CD4-positive, alpha-beta T cell (primary cell): ENCODE data around the gene PPP1R12B. TPM values are rescaled to one million over a fixed set of nuclear protein-coding genes. Genes with fewer than 3 reads are reported as not detected.
"Not testable (repeated sequence)": the region's sequence is repeated elsewhere in the genome, so short reads cannot be mapped to it uniquely, and the experiment has no call there.

ENCODE experiments used
- ATAC-seq: fragments of 200-7000 bp; cut with Tn5 transposase; one replicate; pipeline ENCODE4 v1.10.0; 2022; ENCODE audit warnings: mild to moderate bottlenecking; ENCODE audit not compliant: poor library complexity
- CTCF ChIA-PET: fragments of 350-600 bp; sonication (Branson Sonifier 250); formaldehyde crosslinking; loops from one replicate; lab custom pipeline; 2021; ENCODE audit warnings: antibody characterized with exemption, inconsistent platforms; lab: Charles Lee
- POLR2A ChIA-PET: fragments of 350-600 bp; sonication (Branson Sonifier 250); formaldehyde crosslinking; loops from one replicate; lab custom pipeline; 2021; ENCODE audit warnings: antibody characterized with exemption, inconsistent platforms; lab: Charles Lee
- DNase-seq, 14 experiments: peaks; one replicate each; pipeline ENCODE4 v3.0.0-alpha.2; 2013 to 2020; ENCODE audit warnings: mixed read lengths in 2 of 14
- H3K27ac ChIP-seq, 2 donors: one replicate each; pipeline versions ENCODE4 v1.5.1 to v1.7.0; 2013; ENCODE audit warnings: low read length in 2 of 2, low read depth in 1 of 2, mild to moderate bottlenecking in 1 of 2
- H3K27me3 ChIP-seq, 2 experiments: 1 replicate in 1 of 2; 2 replicates in 1 of 2; pipeline versions ENCODE4 v1.6.1 to v1.7.0; 2013; ENCODE audit warnings: low read length in 2 of 2, control low read depth in 1 of 2, mild to moderate bottlenecking in 1 of 2, moderate library complexity in 1 of 2; ENCODE audit not compliant: insufficient read depth in 2 of 2, control insufficient read depth in 1 of 2
- H3K36me3 ChIP-seq: one replicate; pipeline ENCODE4 v1.6.1; 2013; ENCODE audit warnings: low read length, control low read depth; ENCODE audit not compliant: insufficient read depth
- H3K4me1 ChIP-seq: one replicate; pipeline ENCODE4 v1.6.1; 2013; ENCODE audit warnings: low read length, control low read depth; ENCODE audit not compliant: insufficient read depth
- H3K4me3 ChIP-seq: one replicate; pipeline ENCODE4 v1.5.1; 2013; ENCODE audit warnings: mild to moderate bottlenecking, low read length, moderate library complexity
- H3K9me3 ChIP-seq, 2 experiments: 1 replicate in 1 of 2; 2 replicates in 1 of 2; pipeline versions ENCODE4 v1.6.1 to v1.7.0; 2013; ENCODE audit warnings: low read length in 2 of 2, mild to moderate bottlenecking in 2 of 2, control low read depth in 1 of 2, moderate library complexity in 1 of 2; ENCODE audit not compliant: control insufficient read depth in 1 of 2, insufficient read depth in 1 of 2
- H3K27ac Mint-ChIP-seq: one replicate; pipeline ENCODE4 v1.8.0; 2020; ENCODE audit warnings: mixed read lengths
- H3K27me3 Mint-ChIP-seq: one replicate; pipeline ENCODE4 v1.8.0; 2021; ENCODE audit warnings: mixed read lengths
- H3K36me3 Mint-ChIP-seq: one replicate; pipeline ENCODE4 v1.8.0; 2021; ENCODE audit warnings: low read depth, mixed read lengths
- H3K4me1 Mint-ChIP-seq: one replicate; pipeline ENCODE4 v1.8.0; 2021; ENCODE audit warnings: low read depth, mixed read lengths
- H3K4me3 Mint-ChIP-seq: one replicate; pipeline ENCODE4 v1.8.0; 2020; ENCODE audit warnings: mild to moderate bottlenecking, mixed read lengths
- H3K9me3 Mint-ChIP-seq: one replicate; pipeline ENCODE4 v1.8.0; 2020; ENCODE audit warnings: mixed read lengths
- intact Hi-C, 2 experiments: fragments of 100-400 bp; cut with DNase I in 1 of 2; cut with micrococcal nuclease in 1 of 2; formaldehyde crosslinking; loops; one replicate each; pipeline versions ENCODE4 v1.15.1 to v1.9.0; 2023 to 2025; cut with DNase I, micrococcal nuclease
- total RNA-seq, 174 experiments: library from RNA in 2 of 174; stranded (reverse) in 2 of 174; gene quantifications; one replicate each; pipeline ENCODE4 v1.2.3 and lab custom pipeline; 2021 to 2026
- TF ChIP-seq, protein P1 (sequence below): fragments of 200-600 bp; IDR thresholded peaks from one replicate; pipeline ENCODE4 v1.8.0; 2022; ENCODE audit warnings: antibody characterized with exemption, mild to moderate bottlenecking

Gene PPP1R12B
- total RNA-seq, 2 experiments from 2014 or later = 15.0 to 15.3 TPM

GRCh38 chr1:202439308-202439707 lies 90.8 kb downstream of the PPP1R12B start:
- ChIA-PET CTCF (no interaction called here), POLR2A (no interaction called here)
- H3K27ac Mint-ChIP-seq = no peak overlapping the region
- no peaks in the 10 kb centered on the region for H3K4me1 ChIP-seq
- no peaks in the 10 kb centered on the region for H3K4me1 Mint-ChIP-seq
- H3K4me3 ChIP-seq = no peak overlapping the region
- TF ChIP-seq, protein P1, sequence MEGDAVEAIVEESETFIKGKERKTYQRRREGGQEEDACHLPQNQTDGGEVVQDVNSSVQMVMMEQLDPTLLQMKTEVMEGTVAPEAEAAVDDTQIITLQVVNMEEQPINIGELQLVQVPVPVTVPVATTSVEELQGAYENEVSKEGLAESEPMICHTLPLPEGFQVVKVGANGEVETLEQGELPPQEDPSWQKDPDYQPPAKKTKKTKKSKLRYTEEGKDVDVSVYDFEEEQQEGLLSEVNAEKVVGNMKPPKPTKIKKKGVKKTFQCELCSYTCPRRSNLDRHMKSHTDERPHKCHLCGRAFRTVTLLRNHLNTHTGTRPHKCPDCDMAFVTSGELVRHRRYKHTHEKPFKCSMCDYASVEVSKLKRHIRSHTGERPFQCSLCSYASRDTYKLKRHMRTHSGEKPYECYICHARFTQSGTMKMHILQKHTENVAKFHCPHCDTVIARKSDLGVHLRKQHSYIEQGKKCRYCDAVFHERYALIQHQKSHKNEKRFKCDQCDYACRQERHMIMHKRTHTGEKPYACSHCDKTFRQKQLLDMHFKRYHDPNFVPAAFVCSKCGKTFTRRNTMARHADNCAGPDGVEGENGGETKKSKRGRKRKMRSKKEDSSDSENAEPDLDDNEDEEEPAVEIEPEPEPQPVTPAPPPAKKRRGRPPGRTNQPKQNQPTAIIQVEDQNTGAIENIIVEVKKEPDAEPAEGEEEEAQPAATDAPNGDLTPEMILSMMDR = no peak
- peaks cover 78% of the 10 kb centered on the region for H3K36me3 Mint-ChIP-seq
- H3K36me3 ChIP-seq = peaks cover 43% of the 10 kb centered on the region
- no peaks in the 10 kb centered on the region for H3K9me3 ChIP-seq
- no peak overlapping the region for H3K4me3 Mint-ChIP-seq
- intact Hi-C loops = no loop called here
- H3K27ac ChIP-seq = no peak overlapping the region
- peak in 1 of 14 experiments; percentile 10 for DNase-seq
- no peaks in the 10 kb centered on the region for H3K9me3 Mint-ChIP-seq
- no peak for ATAC-seq
- no peaks in the 10 kb centered on the region for H3K27me3 ChIP-seq
- H3K27me3 Mint-ChIP-seq = no peaks in the 10 kb centered on the region

- H3K9me3 ChIP-seq, CTCF ChIA-PET, H3K4me3 ChIP-seq, H3K4me1 Mint-ChIP-seq, POLR2A ChIA-PET, ATAC-seq, H3K27ac Mint-ChIP-seq, DNase-seq, H3K27ac ChIP-seq, H3K4me3 Mint-ChIP-seq, H3K9me3 Mint-ChIP-seq, H3K27me3 ChIP-seq, H3K4me1 ChIP-seq, H3K27me3 Mint-ChIP-seq, intact Hi-C loops: not testable (repeated sequence)
- H3K36me3 ChIP-seq = peaks cover 12% of the 10 kb centered on the region
- peaks cover 51% of the 10 kb centered on the region for H3K36me3 Mint-ChIP-seq
Observed at GRCh38 chr1:202448140-202448539, 99.6 kb downstream of the PPP1R12B start.

GRCh38 chr1:202451641-202452040 lies 103.1 kb downstream of the PPP1R12B start:
- H3K4me1 ChIP-seq, POLR2A ChIA-PET, CTCF ChIA-PET, H3K4me3 Mint-ChIP-seq, H3K9me3 Mint-ChIP-seq, H3K4me1 Mint-ChIP-seq, H3K4me3 ChIP-seq, H3K27ac Mint-ChIP-seq, H3K27me3 ChIP-seq, ATAC-seq, H3K9me3 ChIP-seq, H3K27me3 Mint-ChIP-seq, H3K36me3 ChIP-seq, DNase-seq, H3K27ac ChIP-seq, intact Hi-C loops: not testable (repeated sequence)
- H3K36me3 Mint-ChIP-seq = peaks cover 64% of the 10 kb centered on the region

- Histone ChIP-seq H3K36me3 (peaks cover 4% of the 10 kb centered on the region), H3K4me1 (no peaks in the 10 kb centered on the region), H3K4me3 (no peak overlapping the region), H3K9me3 (no peaks in the 10 kb centered on the region), H3K27me3 (no peaks in the 10 kb centered on the region), H3K27ac (no peak overlapping the region)
- H3K36me3 Mint-ChIP-seq = peaks cover 57% of the 10 kb centered on the region
- intact Hi-C loops = no loop called here
- no peaks in the 10 kb centered on the region for H3K27me3 Mint-ChIP-seq
- TF ChIP-seq, protein P1 = no peak
- no peaks in the 10 kb centered on the region for H3K9me3 Mint-ChIP-seq
- ChIA-PET POLR2A (no interaction called here), CTCF (no interaction called here)
- H3K4me1 Mint-ChIP-seq = no peaks in the 10 kb centered on the region
- ATAC-seq (no peak), DNase-seq (no peak)
- no peak overlapping the region for H3K27ac Mint-ChIP-seq
- no peak overlapping the region for H3K4me3 Mint-ChIP-seq
Observed at GRCh38 chr1:202452508-202452907, 104.0 kb downstream of the PPP1R12B start.

DNA sequence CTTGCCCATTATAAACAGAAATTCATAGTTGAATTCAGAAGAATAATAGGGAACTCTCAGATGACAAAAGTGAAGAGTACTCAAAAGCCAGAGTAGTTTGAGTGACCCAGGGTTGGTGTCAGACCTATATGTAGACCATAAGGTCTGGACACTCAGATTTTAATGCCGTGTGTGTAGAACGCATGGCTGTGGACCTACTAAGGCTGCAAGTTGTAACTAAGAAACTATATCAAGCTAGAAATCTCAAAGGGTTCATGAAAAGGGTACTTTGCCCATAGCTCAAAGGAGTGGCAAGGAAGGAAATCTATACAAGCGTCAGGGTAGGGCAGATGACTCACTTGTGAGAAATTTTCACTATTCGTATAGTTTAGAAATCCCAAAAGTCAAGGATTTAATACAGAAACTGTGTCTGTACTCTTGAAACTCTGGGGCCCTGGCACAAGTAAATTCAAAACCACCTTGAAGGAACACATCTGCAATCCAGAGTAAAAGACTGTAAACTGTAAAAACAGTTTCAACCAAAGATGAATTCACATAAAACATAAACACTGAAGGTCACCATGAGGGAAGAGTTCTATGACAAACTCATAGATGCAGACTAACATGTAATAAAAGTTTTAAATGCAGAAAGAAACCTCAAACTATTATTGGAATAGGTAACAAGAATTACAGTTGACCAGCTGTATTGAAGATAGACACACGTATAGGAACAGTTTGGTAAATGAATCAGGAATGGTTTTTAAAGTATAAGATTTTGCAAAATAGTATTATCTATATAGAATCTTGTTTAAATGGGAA lies 108.1 kb downstream of the PPP1R12B start:
- H3K27me3 Mint-ChIP-seq, H3K27ac Mint-ChIP-seq, intact Hi-C loops, H3K4me1 ChIP-seq, POLR2A ChIA-PET, ATAC-seq, DNase-seq, H3K4me3 Mint-ChIP-seq, H3K36me3 ChIP-seq, H3K9me3 Mint-ChIP-seq, H3K9me3 ChIP-seq, CTCF ChIA-PET, H3K27ac ChIP-seq, H3K27me3 ChIP-seq, H3K4me1 Mint-ChIP-seq, H3K4me3 ChIP-seq: not testable (repeated sequence)
- peaks cover 34% of the 10 kb centered on the region for H3K36me3 Mint-ChIP-seq

DNA sequence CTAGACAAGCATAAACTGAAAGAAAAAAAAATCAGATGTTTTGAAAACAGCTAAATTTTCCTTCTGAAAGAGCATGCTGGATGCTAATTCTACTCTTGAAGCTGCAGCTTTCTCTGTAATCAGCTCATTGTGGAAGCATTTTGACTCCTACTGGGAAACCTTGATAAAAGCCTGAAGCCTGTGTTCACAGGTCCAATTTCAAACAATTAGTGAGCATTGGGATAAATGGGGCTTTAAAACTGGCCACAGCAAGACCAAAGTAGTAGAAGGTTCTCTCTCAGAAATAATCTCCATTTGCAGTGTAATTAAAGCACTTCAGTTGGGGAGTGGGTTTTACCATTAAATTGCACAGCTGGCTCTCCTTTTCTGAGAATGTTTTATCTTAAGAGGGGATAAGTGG lies 110.2 kb downstream of the PPP1R12B start:
- H3K4me3 ChIP-seq, DNase-seq, H3K27me3 ChIP-seq, POLR2A ChIA-PET, H3K4me1 Mint-ChIP-seq, H3K9me3 Mint-ChIP-seq, intact Hi-C loops, H3K4me1 ChIP-seq, H3K27ac Mint-ChIP-seq, H3K9me3 ChIP-seq, CTCF ChIA-PET, H3K4me3 Mint-ChIP-seq, ATAC-seq, H3K27ac ChIP-seq, H3K27me3 Mint-ChIP-seq, H3K36me3 ChIP-seq: not testable (repeated sequence)
- H3K36me3 Mint-ChIP-seq = peaks cover 23% of the 10 kb centered on the region
